GM20000 (cell line): ENCODE measurements around the gene CSRNP2.
"Not testable (repeated sequence)": the region's sequence is repeated elsewhere in the genome, so short reads cannot be mapped to it uniquely, and the experiment has no call there.

Source experiments
- DNase-seq: peaks from one replicate; pipeline ENCODE4 v3.0.0; 2012; ENCODE audit warnings: low spot score
- TF ChIP-seq, protein P1 (sequence below): IDR thresholded peaks from 2 replicates; pipeline ENCODE4 v1.5.1; 2012; ENCODE audit warnings: mild to moderate bottlenecking, control low read depth; ENCODE audit errors: extremely low read depth, missing control alignments

The CSRNP2 gene

DNA sequence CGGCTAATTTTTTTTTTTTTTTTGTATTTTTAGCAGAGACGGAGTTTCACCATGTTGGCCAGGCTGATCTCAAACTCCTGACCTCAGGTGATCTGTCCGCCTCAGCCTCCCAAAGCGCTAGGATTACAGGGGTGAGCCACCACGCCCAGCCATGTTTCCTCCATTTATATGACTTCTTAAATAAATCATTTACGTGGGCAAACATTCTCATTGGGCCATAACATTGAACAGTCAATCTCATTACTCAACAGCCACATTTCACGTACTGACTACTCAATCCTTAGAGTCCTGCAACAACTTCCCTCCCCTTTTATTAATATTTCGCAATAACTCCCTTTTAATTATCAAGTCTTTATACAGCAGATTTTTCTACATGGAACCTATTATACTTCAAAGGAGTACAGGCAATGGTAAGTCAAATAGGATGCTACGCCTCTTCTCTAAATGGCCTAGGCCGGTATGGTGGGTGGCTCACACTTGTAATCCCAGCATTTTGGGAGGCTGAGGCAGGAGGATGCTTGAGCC is 7.4 kb upstream of the CSRNP2 start:
- TF ChIP-seq, protein P1, sequence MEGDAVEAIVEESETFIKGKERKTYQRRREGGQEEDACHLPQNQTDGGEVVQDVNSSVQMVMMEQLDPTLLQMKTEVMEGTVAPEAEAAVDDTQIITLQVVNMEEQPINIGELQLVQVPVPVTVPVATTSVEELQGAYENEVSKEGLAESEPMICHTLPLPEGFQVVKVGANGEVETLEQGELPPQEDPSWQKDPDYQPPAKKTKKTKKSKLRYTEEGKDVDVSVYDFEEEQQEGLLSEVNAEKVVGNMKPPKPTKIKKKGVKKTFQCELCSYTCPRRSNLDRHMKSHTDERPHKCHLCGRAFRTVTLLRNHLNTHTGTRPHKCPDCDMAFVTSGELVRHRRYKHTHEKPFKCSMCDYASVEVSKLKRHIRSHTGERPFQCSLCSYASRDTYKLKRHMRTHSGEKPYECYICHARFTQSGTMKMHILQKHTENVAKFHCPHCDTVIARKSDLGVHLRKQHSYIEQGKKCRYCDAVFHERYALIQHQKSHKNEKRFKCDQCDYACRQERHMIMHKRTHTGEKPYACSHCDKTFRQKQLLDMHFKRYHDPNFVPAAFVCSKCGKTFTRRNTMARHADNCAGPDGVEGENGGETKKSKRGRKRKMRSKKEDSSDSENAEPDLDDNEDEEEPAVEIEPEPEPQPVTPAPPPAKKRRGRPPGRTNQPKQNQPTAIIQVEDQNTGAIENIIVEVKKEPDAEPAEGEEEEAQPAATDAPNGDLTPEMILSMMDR: no peak
- DNase-seq: no peak

DNA sequence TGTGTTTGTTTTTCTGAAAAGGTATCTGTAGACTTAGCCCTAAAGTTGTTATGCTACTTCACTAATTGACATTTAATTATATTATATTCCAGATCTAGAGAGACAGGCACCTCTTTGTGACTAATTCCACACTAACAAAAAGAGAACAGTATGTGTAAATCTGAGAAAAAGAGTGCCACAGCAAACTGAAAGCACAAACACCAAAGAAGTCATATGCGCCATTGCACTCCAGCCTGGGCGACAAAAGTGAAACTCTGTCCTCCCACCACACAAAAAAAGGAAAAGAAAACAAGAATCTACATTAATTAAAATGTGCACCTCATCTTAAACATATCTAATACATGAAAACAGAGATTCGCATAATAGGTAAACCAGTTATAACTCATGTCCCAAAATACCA is 4.4 kb upstream of the CSRNP2 start:
- TF ChIP-seq, protein P1: no peak
- peak; percentile 45 for DNase-seq

DNA sequence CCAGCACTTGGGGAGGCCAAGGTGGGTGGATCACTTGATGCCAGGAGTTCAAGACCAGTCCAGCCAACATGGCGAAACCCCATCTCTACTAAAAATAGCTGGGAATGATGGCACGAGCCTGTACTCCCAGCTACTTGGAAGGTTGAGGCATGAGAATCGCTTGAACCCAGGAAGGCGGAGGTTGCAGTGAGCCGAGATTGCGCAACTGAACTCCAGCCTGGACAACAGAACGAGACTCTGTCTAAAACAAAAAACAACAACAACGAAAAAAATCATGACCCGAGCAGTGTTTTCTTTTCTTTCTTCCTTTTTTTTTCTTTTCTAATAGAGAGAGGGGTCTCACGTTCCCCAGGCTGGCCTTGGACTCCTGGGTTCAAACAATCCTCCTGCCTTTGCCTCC is 3.5 kb upstream of the CSRNP2 start:
- no peak for DNase-seq
- TF ChIP-seq, protein P1: no peak

DNA sequence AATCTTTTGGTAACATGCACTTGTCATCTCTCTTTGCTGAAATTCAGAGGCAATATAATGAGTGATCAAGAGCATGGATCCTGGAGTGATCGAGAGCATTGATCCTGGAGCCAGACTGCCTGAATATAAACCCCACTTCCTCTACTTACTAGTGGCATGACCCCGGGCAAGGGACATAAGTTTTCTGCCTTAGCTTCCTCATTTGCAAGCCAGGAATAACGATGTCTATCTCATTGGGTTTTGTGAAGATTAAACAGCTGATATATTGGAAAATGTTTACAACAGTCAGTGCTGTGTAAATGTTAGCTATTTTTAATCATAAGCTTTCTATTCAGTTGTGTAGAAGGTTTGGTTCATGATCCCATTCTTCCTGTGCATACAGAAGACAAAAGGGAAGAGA is 2.4 kb upstream of the CSRNP2 start:
- no peak for DNase-seq

DNA sequence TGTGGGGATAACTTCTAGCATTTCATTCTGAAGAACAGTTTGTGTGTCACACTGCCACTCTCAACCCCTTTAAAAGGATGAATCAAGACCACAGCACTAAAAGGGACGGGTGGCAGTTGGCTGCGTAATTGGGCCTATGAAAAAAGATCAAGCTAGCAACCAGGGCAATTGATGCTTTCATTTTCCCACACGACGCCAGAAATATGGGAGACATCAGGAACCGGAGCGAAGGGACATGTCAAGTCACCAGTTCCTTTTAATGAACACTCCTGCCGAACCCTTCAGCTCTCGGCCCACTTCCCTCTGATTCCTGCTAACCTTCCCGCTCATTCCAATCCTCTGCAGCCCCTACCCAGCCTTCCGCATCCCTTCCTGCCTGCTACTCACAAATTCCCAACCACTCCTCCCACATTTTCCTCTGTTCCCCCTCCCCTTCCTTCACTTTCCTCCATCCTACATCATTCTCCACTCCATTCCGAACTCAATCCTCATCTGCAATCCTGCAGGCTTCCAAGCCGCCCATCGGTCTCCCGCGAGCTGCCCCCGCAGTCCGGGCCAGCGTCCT is 753 bp downstream of the CSRNP2 start:
- peak; percentile 12 for DNase-seq
- TF ChIP-seq, protein P1: no peak

More for the DNA sequence above, 2.4 kb upstream of the CSRNP2 start:
- TF ChIP-seq, protein P1: no peak

DNA sequence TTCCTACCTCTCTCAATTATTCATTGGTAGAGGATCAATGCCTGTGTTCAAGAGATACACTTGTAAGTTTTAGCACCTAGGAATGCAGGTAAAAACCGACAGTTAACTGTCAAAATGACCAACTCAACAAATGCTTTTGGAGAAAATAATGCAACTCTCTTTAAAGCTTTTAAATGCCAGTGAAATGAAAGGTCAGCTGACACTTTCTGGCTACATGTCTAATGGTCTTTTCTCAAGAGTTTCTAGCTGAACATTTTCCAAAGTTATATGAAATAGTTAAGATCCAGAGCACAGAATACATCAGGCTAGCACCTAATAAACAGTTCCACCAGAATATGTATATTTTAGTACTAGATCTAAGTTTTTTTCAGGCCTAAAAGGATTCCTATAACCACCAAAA is 2.0 kb downstream of the CSRNP2 start:
- DNase-seq: no peak
- TF ChIP-seq, protein P1: no peak

DNA sequence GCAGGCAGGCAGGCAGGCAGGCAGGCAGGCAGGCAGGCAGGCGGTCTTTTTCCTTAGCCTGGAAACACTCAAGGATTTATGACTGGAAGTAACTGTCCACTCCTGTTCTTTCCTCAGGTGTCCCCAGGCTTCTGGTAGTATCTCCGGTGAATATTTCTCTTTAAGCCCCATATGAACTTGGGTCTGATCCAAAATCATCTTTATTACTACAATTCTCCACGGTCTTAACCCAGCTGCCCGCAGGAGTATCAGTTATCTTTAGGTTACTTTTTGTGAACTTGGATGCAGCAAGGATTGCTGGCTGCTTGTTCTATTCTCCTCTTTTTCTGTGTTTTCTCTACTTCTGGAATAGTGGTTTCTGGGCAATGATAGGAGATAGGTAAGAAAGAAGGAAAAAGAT is 3.3 kb downstream of the CSRNP2 start:
- TF ChIP-seq, protein P1: no peak
- no peak for DNase-seq

DNA sequence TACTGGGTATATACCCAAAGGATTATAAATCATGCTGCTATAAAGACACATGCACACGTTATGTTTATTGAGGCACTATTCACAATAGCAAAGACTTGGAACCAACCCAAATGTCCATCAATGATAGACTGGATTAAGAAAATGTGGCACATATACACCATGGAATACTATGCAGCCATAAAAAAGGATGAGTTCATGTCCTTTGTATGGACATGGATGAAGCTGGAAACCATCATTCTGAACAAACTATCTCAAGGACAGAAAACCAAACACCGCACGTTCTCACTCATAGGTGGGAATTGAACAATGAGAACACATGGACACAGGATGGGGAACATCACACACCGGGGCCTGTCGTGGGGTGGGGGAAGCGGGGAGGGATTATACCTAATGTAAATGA is 4.5 kb downstream of the CSRNP2 start:
- DNase-seq: not testable (repeated sequence)

DNA sequence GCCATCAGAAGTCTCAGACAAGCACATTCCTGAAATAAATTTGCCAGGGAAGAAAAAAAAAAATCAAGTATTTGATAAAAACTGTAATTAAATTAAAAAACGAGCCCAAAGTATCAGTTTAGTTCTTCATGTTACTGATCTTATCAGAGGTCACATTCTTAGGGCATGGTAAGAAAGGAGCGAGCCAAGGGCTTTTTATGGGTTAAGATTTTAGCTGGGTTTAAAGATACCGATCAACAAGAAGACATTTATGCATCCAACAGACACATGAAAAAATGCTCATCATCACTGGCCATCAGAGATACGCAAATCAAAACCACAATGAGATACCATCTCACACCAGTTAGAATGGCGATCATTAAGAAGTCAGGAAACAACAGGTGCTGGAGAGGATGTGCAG is 5.0 kb downstream of the CSRNP2 start:
- not testable (repeated sequence) for DNase-seq
